GM23338 (cell line): ENCODE data around the gene SLC10A3. TPM values are rescaled to one million over a fixed set of nuclear protein-coding genes. Genes with fewer than 3 reads are reported as not detected.

ENCODE experiments used
- ATAC-seq: fragments of 200-7000 bp; cut with Tn5 transposase; 3 replicates; pipeline ENCODE4 v1.9.1; 2020
- DNase-seq: peaks from one replicate; pipeline ENCODE4 v3.0.0-alpha.2; 2015; ENCODE audit warnings: low spot score
- H2AFZ ChIP-seq: fragments of 200-600 bp; sonication (generic); 2 replicates; pipeline ENCODE4 v1.8.0; 2016; ENCODE audit warnings: antibody characterized with exemption, mild to moderate bottlenecking, moderate library complexity
- H3F3A ChIP-seq: fragments of 200-600 bp; sonication (generic); replicated peaks from 2 replicates; pipeline ENCODE4 v1.8.0; 2017; ENCODE audit warnings: antibody characterized with exemption, mixed run types, low read depth
- H3K27ac ChIP-seq: fragments of 200-600 bp; sonication (generic); 2 replicates; pipeline ENCODE4 v1.6.1; 2016; ENCODE audit warnings: low read depth
- H3K27me3 ChIP-seq: fragments of 200-600 bp; sonication (generic); 2 replicates; pipeline ENCODE4 v1.8.0; 2016; ENCODE audit warnings: mild to moderate bottlenecking, mixed run types, moderate library complexity; ENCODE audit not compliant: insufficient read depth
- H3K36me3 ChIP-seq: fragments of 200-600 bp; sonication (generic); 2 replicates; pipeline ENCODE4 v1.8.0; 2016; ENCODE audit warnings: mild to moderate bottlenecking; ENCODE audit not compliant: insufficient read depth
- H3K4me1 ChIP-seq: fragments of 200-600 bp; sonication (generic); 2 replicates; pipeline ENCODE4 v1.8.0; 2016; ENCODE audit warnings: mild to moderate bottlenecking, moderate library complexity; ENCODE audit not compliant: insufficient read depth
- H3K4me2 ChIP-seq: fragments of 200-600 bp; sonication (generic); 2 replicates; pipeline ENCODE4 v1.7.1; 2017; ENCODE audit warnings: mixed run types
- H3K4me3 ChIP-seq: fragments of 200-600 bp; sonication (generic); 2 replicates; pipeline ENCODE4 v1.6.1; 2016; ENCODE audit warnings: mixed run types
- H3K79me2 ChIP-seq: fragments of 200-600 bp; sonication (generic); replicated peaks from 2 replicates; pipeline ENCODE4 v1.8.0; 2017; ENCODE audit warnings: mild to moderate bottlenecking; ENCODE audit not compliant: insufficient read depth
- H3K9me2 ChIP-seq: fragments of 200-600 bp; sonication (generic); 2 replicates; pipeline ENCODE4 v1.8.0; 2017; ENCODE audit not compliant: insufficient read depth
- H4K20me1 ChIP-seq: fragments of 200-600 bp; sonication (generic); replicated peaks from 2 replicates; pipeline ENCODE4 v1.8.0; 2017; ENCODE audit warnings: mild to moderate bottlenecking; ENCODE audit not compliant: insufficient read depth
- H3K27ac Mint-ChIP-seq: 2 replicates; pipeline ENCODE4 v1.8.0; 2020; ENCODE audit warnings: inconsistent platforms, mild to moderate bottlenecking, moderate library complexity, mixed read lengths
- H3K27me3 Mint-ChIP-seq: 3 replicates; pipeline ENCODE4 v1.8.0; 2022; ENCODE audit warnings: low read depth, mild to moderate bottlenecking, moderate library complexity, mixed read lengths, inconsistent platforms; ENCODE audit not compliant: insufficient read depth, poor library complexity
- H3K36me3 Mint-ChIP-seq: 3 replicates; pipeline ENCODE4 v1.8.0; 2021; ENCODE audit warnings: low read depth, mild to moderate bottlenecking, inconsistent platforms, moderate library complexity, mixed read lengths
- H3K4me1 Mint-ChIP-seq: 3 replicates; pipeline ENCODE4 v1.8.0; 2020; ENCODE audit warnings: mild to moderate bottlenecking, inconsistent platforms, mixed read lengths
- H3K4me3 Mint-ChIP-seq: 3 replicates; pipeline ENCODE4 v1.8.0; 2021; ENCODE audit warnings: moderate library complexity, mild to moderate bottlenecking, inconsistent platforms, mixed read lengths
- H3K9me3 Mint-ChIP-seq: 3 replicates; pipeline ENCODE4 v1.8.0; 2020; ENCODE audit warnings: moderate library complexity, mild to moderate bottlenecking, inconsistent platforms, mixed read lengths
- CREB1 ChIP-seq: fragments of 250-450 bp; sonication (Bioruptor Pico); IDR thresholded peaks from 2 replicates; pipeline ENCODE4 v1.5.0; 2020; ENCODE audit warnings: low read depth, mild to moderate bottlenecking, moderate library complexity
- EZH2phosphoT487 ChIP-seq: fragments of 200-600 bp; sonication (generic); IDR thresholded peaks from one replicate; pipeline ENCODE4 v1.8.1; 2018; ENCODE audit warnings: antibody characterized with exemption; ENCODE audit not compliant: unreplicated experiment
- JUNB ChIP-seq: IDR thresholded peaks from one replicate; pipeline ENCODE4 v1.6.1; 2016; ENCODE audit warnings: antibody characterized with exemption; ENCODE audit not compliant: unreplicated experiment
- NANOG ChIP-seq: IDR thresholded peaks from 2 replicates; pipeline ENCODE4 v1.6.1; 2016; ENCODE audit warnings: antibody characterized with exemption, borderline replicate concordance
- STAT1 ChIP-seq: IDR thresholded peaks from one replicate; pipeline ENCODE4 v1.6.1; 2016; ENCODE audit warnings: antibody characterized with exemption; ENCODE audit not compliant: unreplicated experiment
- ZNF331 ChIP-seq: fragments of 250-450 bp; sonication (Bioruptor Pico); IDR thresholded peaks from 2 replicates; pipeline ENCODE4 v1.5.0; 2020; ENCODE audit warnings: low read depth, mild to moderate bottlenecking, moderate library complexity
- polyA plus RNA-seq: library from polyadenylated mRNA; unstranded; fragments of >200 nt; fragmentation: Nextera tagmentation; extraction: Ambion mirVana; gene quantifications from 2 replicates; pipeline ENCODE4 v1.2.1, GENCODE V29; 2016
- total RNA-seq: library from RNA; depleted of rRNA; stranded (reverse); fragments of >200 nt; shearing (Covaris generic); gene quantifications from 2 replicates; pipeline ENCODE4 v1.2.3, GENCODE V29; 2014
- TF ChIP-seq, protein P1 (sequence below): fragments of 250-450 bp; sonication (Bioruptor Pico); IDR thresholded peaks from 2 replicates; pipeline ENCODE4 v1.5.0; 2020; ENCODE audit warnings: mild to moderate bottlenecking, moderate library complexity
- TF ChIP-seq, protein P2 (sequence below), 2 experiments: fragments of 200-600 bp in 1 of 2; sonication (generic) in 1 of 2; conservative IDR thresholded peaks; 2 replicates each; pipeline versions ENCODE4 v1.5.1 to v1.6.1; 2016 to 2017; ENCODE audit warnings: antibody characterized with exemption in 2 of 2, low read depth in 2 of 2, mild to moderate bottlenecking in 2 of 2, moderate library complexity in 1 of 2

SLC10A3 gene
- total and polyA plus RNA-seq, 2 experiments from 2014 or later: 7.6 to 17.6 TPM

DNA sequence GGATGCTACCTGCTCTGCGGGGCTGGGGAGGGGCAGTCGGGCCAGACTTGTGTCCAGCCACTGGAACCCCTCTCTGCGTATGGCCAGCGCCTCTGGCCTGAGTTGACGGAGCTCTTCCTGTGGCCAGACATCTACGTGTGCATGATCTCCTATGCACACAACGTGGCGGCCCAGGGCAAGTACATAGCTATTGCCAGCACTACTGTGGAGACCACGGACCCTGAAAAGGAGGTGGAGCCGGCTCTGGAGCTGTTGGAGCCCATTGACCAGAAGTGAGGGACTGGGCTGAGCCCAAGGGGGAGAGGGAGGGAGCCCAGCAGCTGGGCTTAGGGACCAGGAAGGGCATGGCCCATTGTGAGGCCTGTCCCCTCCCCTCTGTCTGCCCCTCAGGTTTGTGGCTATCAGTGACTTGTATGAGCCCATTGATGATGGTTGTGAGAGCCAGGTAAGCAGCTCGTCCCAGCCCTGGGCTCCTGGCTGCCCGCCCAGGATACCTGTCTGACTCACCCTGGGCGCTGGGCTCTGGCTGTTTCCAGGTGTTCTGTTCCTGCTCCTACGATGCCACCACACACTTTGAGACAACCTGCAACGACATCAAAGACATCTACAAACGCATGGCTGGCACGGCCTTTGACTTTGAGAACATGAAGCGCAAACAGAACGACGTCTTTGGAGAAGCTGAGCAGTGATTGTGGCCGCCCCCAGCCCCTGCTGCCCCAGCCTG, 48.3 kb downstream of the SLC10A3 start (continued):
- TF ChIP-seq, protein P1, sequence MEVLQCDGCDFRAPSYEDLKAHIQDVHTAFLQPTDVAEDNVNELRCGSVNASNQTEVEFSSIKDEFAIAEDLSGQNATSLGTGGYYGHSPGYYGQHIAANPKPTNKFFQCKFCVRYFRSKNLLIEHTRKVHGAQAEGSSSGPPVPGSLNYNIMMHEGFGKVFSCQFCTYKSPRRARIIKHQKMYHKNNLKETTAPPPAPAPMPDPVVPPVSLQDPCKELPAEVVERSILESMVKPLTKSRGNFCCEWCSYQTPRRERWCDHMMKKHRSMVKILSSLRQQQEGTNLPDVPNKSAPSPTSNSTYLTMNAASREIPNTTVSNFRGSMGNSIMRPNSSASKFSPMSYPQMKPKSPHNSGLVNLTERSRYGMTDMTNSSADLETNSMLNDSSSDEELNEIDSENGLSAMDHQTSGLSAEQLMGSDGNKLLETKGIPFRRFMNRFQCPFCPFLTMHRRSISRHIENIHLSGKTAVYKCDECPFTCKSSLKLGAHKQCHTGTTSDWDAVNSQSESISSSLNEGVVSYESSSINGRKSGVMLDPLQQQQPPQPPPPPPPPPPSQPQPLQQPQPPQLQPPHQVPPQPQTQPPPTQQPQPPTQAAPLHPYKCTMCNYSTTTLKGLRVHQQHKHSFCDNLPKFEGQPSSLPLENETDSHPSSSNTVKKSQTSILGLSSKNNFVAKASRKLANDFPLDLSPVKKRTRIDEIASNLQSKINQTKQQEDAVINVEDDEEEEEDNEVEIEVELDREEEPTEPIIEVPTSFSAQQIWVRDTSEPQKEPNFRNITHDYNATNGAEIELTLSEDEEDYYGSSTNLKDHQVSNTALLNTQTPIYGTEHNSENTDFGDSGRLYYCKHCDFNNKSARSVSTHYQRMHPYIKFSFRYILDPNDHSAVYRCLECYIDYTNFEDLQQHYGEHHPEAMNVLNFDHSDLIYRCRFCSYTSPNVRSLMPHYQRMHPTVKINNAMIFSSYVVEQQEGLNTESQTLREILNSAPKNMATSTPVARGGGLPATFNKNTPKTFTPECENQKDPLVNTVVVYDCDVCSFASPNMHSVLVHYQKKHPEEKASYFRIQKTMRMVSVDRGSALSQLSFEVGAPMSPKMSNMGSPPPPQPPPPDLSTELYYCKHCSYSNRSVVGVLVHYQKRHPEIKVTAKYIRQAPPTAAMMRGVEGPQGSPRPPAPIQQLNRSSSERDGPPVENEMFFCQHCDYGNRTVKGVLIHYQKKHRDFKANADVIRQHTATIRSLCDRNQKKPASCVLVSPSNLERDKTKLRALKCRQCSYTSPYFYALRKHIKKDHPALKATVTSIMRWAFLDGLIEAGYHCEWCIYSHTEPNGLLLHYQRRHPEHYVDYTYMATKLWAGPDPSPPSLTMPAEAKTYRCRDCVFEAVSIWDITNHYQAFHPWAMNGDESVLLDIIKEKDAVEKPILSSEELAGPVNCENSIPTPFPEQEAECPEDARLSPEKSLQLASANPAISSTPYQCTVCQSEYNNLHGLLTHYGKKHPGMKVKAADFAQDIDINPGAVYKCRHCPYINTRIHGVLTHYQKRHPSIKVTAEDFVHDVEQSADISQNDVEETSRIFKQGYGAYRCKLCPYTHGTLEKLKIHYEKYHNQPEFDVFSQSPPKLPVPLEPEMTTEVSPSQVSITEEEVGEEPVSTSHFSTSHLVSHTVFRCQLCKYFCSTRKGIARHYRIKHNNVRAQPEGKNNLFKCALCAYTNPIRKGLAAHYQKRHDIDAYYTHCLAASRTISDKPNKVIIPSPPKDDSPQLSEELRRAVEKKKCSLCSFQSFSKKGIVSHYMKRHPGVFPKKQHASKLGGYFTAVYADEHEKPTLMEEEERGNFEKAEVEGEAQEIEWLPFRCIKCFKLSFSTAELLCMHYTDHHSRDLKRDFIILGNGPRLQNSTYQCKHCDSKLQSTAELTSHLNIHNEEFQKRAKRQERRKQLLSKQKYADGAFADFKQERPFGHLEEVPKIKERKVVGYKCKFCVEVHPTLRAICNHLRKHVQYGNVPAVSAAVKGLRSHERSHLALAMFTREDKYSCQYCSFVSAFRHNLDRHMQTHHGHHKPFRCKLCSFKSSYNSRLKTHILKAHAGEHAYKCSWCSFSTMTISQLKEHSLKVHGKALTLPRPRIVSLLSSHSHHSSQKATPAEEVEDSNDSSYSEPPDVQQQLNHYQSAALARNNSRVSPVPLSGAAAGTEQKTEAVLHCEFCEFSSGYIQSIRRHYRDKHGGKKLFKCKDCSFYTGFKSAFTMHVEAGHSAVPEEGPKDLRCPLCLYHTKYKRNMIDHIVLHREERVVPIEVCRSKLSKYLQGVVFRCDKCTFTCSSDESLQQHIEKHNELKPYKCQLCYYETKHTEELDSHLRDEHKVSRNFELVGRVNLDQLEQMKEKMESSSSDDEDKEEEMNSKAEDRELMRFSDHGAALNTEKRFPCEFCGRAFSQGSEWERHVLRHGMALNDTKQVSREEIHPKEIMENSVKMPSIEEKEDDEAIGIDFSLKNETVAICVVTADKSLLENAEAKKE: no peak
- TF ChIP-seq ZNF331 (CRISPR knock-in tag) (no peak), CREB1 (no peak), EZH2phosphoT487 (no peak), NANOG (no peak), JUNB (no peak)
- TF ChIP-seq, protein P2, sequence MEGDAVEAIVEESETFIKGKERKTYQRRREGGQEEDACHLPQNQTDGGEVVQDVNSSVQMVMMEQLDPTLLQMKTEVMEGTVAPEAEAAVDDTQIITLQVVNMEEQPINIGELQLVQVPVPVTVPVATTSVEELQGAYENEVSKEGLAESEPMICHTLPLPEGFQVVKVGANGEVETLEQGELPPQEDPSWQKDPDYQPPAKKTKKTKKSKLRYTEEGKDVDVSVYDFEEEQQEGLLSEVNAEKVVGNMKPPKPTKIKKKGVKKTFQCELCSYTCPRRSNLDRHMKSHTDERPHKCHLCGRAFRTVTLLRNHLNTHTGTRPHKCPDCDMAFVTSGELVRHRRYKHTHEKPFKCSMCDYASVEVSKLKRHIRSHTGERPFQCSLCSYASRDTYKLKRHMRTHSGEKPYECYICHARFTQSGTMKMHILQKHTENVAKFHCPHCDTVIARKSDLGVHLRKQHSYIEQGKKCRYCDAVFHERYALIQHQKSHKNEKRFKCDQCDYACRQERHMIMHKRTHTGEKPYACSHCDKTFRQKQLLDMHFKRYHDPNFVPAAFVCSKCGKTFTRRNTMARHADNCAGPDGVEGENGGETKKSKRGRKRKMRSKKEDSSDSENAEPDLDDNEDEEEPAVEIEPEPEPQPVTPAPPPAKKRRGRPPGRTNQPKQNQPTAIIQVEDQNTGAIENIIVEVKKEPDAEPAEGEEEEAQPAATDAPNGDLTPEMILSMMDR (conservative IDR thresholded peaks at IDR 0.05; ENCODE audit: low read depth in 2 of 2): no peak

DNA sequence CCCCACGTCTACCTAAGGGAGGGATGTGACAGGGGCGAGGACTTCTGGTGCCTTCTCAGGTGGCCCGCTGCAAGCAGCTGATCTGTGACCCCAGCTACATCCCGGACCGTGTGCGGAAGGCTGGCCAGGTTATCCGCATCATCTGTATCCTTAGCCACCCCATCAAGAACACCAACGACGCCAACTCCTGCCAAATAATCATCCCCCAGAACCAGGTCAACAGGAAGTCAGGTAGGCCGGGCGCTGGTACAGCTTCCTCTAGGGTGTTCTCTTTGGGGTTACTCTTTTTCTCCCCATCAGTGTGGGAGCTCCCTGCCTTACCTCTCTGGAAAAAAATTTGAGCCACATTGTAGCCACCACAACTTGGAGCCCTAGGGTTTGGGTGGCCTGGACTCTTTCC, 48.9 kb downstream of the SLC10A3 start:
- Mint-ChIP-seq H3K4me3 (no peak overlapping the region), H3K27ac (no peak overlapping the region), H3K9me3 (no peaks in the 10 kb centered on the region), H3K4me1 (peaks cover 8% of the 10 kb centered on the region), H3K27me3 (peaks cover 7% of the 10 kb centered on the region), H3K36me3 (peaks cover 16% of the 10 kb centered on the region; the same call in 2 of the 3 replicates)
- no peak for DNase-seq
- no peaks in the 10 kb centered on the region for H3F3A ChIP-seq
- no peak for ATAC-seq
- no peaks in the 10 kb centered on the region for H4K20me1 ChIP-seq
- H3K36me3 ChIP-seq: no peaks in the 10 kb centered on the region
- H3K4me1 ChIP-seq: 0 out of 2 replicates have a peak, but pooled peaks cover 3% of the 10 kb centered on the region
- no peak overlapping the region for H3K27ac ChIP-seq
- H3K27me3 ChIP-seq: no peaks in the 10 kb centered on the region
- no peak overlapping the region for H3K4me2 ChIP-seq
- H2AFZ ChIP-seq: no peak overlapping the region
- H3K4me3 ChIP-seq: no peak overlapping the region
- peaks cover 13% of the 10 kb centered on the region for H3K79me2 ChIP-seq
- H3K9me2 ChIP-seq: no peaks in the 10 kb centered on the region
- TF ChIP-seq STAT1: no peak
- TF ChIP-seq, protein P1: no peak
